Prostate gland (tissue), 2 donors: ENCODE data around the gene RAB24. TPM values are rescaled to one million over a fixed set of nuclear protein-coding genes. Genes with fewer than 3 reads are reported as not detected.

Source experiments
- DNase-seq: peaks from one replicate; pipeline ENCODE4 v3.0.0-alpha.2; 2019; ENCODE audit warnings: low spot score
- H3K27ac ChIP-seq, 2 donors: fragments of 200-600 bp; sonication (generic); 2 replicates each; pipeline ENCODE4 v1.5.1; 2017 to 2019
- H3K27me3 ChIP-seq: fragments of 200-600 bp; sonication (generic); replicated peaks from 2 replicates; pipeline ENCODE4 v1.5.1; 2019; ENCODE audit not compliant: insufficient read depth
- H3K36me3 ChIP-seq, 2 donors: fragments of 200-600 bp; sonication (generic); 1 replicate in 1 of 2; 2 replicates in 1 of 2; pipeline versions ENCODE4 v1.5.1 to v1.8.1; 2017 to 2019
- H3K4me1 ChIP-seq: fragments of 200-600 bp; sonication (generic); replicated peaks from 2 replicates; pipeline ENCODE4 v1.5.1; 2019
- H3K4me3 ChIP-seq, 2 donors: fragments of 200-600 bp; sonication (generic); 2 replicates each; pipeline ENCODE4 v1.5.1; 2017 to 2019
- H3K9me3 ChIP-seq: fragments of 200-600 bp; sonication (generic); 2 replicates; pipeline ENCODE4 v1.5.1; 2017
- POLR2A ChIP-seq: fragments of 450-650 bp; IDR thresholded peaks from one replicate; pipeline ENCODE4 v1.6.1; 2016; ENCODE audit warnings: antibody characterized with exemption, mild to moderate bottlenecking
- POLR2AphosphoS5 ChIP-seq: sonication (generic); formaldehyde crosslinking; IDR thresholded peaks from one replicate; pipeline ENCODE4 v1.6.1; 2017; ENCODE audit warnings: antibody characterized with exemption
- WGBS: methylation state at CpG from one replicate; pipeline ENCODE4 v1.1.5; 2018; 5-methylcytosine and 5-hydroxymethylcytosine counted together
- intact Hi-C: fragments of 100-400 bp; cut with DNase I; formaldehyde crosslinking; loops from one replicate; pipeline ENCODE4 v1.14.2; 2022
- total RNA-seq, 2 donors: library from RNA; depleted of rRNA; stranded (reverse); fragments of >200 nt; gene quantifications; one replicate each; pipeline ENCODE4 v1.1.0, GENCODE V29; 2016
- TF ChIP-seq, protein P1 (sequence below), 4 experiments: fragments of 200-600 bp in 2 of 4; fragments of 450-650 bp in 2 of 4; sonication (generic) in 2 of 4; IDR thresholded peaks; 1 replicate in 3 of 4; 2 replicates in 1 of 4; pipeline ENCODE4 v1.5.1; 2016 to 2019; ENCODE audit warnings: antibody characterized with exemption in 4 of 4, mild to moderate bottlenecking in 2 of 4, moderate library complexity in 2 of 4

The RAB24 gene
- total RNA-seq, 2 donors from 2014 or later: 30.0 to 30.4 TPM

DNA sequence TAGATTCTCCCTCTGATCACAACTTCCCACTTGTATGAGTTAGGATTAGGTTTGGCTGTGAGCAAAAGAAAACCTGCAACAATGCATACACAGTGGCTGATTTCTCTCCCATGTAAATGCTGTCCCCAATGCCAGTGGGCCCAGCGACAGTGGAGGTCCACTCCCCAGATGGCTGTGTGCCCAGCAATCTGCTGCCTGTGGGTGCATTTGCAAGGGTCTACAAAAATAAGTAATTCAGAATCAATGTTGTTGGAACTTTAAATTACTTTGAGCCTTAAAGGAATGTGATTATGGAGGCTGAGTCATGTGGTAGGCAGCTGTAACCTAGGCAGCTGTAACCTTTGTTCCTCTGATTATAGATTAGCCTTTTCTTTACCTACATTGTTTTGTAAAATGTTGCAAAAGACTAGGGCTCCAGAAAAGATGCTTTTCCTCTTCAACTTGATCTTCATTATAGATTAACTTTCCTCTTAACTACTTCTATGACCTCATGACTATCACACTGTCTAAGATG lies 22.4 kb upstream of the RAB24 start:
- intact Hi-C loops: no loop called here
- H3K4me3 ChIP-seq: no peak overlapping the region
- no peaks in the 10 kb centered on the region for H3K27me3 ChIP-seq
- no peak overlapping the region for H3K27ac ChIP-seq
- H3K4me1 ChIP-seq: no peaks in the 10 kb centered on the region
- WGBS: 63% methylated on average over 1 of the region's 1 CpG
- H3K9me3 ChIP-seq: no peaks in the 10 kb centered on the region
- no peaks in the 10 kb centered on the region for H3K36me3 ChIP-seq
- no peak for DNase-seq
- TF ChIP-seq POLR2A (no peak), POLR2AphosphoS5 (no peak)
- TF ChIP-seq, protein P1, sequence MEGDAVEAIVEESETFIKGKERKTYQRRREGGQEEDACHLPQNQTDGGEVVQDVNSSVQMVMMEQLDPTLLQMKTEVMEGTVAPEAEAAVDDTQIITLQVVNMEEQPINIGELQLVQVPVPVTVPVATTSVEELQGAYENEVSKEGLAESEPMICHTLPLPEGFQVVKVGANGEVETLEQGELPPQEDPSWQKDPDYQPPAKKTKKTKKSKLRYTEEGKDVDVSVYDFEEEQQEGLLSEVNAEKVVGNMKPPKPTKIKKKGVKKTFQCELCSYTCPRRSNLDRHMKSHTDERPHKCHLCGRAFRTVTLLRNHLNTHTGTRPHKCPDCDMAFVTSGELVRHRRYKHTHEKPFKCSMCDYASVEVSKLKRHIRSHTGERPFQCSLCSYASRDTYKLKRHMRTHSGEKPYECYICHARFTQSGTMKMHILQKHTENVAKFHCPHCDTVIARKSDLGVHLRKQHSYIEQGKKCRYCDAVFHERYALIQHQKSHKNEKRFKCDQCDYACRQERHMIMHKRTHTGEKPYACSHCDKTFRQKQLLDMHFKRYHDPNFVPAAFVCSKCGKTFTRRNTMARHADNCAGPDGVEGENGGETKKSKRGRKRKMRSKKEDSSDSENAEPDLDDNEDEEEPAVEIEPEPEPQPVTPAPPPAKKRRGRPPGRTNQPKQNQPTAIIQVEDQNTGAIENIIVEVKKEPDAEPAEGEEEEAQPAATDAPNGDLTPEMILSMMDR (IDR thresholded peaks at IDR 0.05): no peak

DNA sequence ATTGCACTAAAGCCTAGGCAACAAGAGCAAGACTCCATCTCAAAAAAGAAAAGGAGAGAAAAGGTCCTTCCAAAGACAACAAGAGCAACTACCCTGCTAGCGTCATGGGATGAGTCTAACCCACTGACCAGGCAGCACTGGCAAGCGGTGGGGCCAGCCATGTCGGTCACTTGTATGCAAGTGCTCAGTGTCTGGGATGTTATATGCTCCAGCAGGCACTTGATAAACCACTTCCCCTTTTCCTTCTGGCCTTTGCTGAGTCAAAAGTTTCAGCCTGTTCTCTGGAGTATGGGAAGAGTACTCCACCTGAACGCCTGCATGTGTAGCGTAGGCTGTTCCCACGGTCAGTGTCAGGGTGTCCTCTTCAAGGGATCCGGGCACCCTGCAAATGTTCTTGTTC lies 17.4 kb upstream of the RAB24 start:
- no peaks in the 10 kb centered on the region for H3K36me3 ChIP-seq
- TF ChIP-seq POLR2AphosphoS5 (no peak), POLR2A (no peak)
- TF ChIP-seq, protein P1 (IDR thresholded peaks at IDR 0.05): no peak
- WGBS: 86% methylated on average over 7 of the region's 7 CpGs

DNA sequence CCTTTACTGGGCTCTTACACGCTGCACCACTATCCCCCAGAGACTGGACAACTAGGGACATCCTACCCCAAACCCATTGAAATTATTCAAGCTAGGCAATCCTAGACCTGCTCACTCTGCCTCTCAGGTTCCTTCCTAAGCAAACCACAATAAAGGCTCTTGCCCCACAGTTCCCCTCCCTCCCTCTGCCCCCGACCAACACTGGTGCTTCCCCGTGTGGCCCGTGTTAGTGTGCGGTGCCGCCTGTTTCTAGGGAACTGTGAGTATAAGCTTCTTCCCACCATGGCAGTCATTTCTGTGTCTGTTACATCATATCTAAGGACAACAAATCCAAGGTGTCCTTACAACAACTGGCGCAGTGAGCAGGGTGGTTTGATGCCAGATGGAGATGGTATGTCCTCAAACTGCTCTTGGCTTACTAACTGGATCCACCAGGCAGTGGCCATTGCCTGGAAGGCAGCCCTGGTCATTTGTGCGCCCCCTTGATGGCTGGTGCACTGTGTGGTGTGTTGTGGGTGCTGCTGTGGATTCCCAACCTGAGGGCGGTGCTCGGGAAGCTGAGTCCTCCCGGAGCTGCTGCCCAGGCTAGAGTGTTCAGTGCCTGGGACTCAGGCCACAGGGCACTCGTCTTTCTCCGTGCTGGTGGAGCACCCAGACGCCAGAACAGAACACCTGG lies 16.5 kb upstream of the RAB24 start:
- WGBS: 90% methylated on average over 10 of the region's 14 CpGs
- no peaks in the 10 kb centered on the region for H3K36me3 ChIP-seq
- DNase-seq: no peak
- no peak overlapping the region for H3K4me3 ChIP-seq
- no peaks in the 10 kb centered on the region for H3K9me3 ChIP-seq
- H3K4me1 ChIP-seq: no peaks in the 10 kb centered on the region
- TF ChIP-seq POLR2AphosphoS5: no peak
- TF ChIP-seq, protein P1 (IDR thresholded peaks at IDR 0.05): no peak
- TF ChIP-seq POLR2A: no peak
- intact Hi-C loops: loop anchor here (2.0 to 5.0 kb wide), 2 partner anchors 63 to 137 kb away; no protein-coding TSS in a partner anchor
- H3K27ac ChIP-seq: no peak overlapping the region
- no peaks in the 10 kb centered on the region for H3K27me3 ChIP-seq

More for the DNA sequence above, 17.4 kb upstream of the RAB24 start:
- Histone ChIP-seq H3K27ac (no peak overlapping the region), H3K9me3 (no peaks in the 10 kb centered on the region), H3K4me3 (no peak overlapping the region), H3K4me1 (no peaks in the 10 kb centered on the region), H3K27me3 (no peaks in the 10 kb centered on the region)
- intact Hi-C loops: no loop called here
- no peak for DNase-seq

DNA sequence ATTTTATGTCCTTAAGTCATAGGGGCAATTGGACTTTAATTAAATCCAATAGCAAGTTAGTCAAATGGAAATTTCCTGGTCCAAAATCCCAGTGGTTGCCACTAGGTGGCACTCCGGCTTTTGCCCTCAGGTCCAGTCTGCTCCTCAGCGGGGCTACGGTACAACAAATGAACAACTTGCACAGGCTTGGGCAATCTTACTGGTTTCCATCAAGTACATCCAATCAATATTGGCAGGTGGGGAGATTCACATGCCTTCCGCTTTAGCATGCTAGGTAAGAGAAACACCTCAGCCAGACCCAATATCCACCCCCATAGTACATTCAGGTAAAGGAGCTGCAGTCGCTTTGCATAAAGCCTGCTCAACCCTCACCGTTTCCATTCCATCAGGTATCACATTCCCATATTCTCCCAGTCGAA lies 14.4 kb upstream of the RAB24 start:
- Histone ChIP-seq H3K4me1 (no peaks in the 10 kb centered on the region), H3K9me3 (no peaks in the 10 kb centered on the region), H3K36me3 (no peaks in the 10 kb centered on the region), H3K27me3 (no peaks in the 10 kb centered on the region), H3K4me3 (no peak overlapping the region), H3K27ac (no peak overlapping the region)
- TF ChIP-seq POLR2A (no peak), POLR2AphosphoS5 (peak; percentile 52)
- TF ChIP-seq, protein P1 (IDR thresholded peaks at IDR 0.05): peak; percentile 71 to 91 (median 81)
- 27% methylated on average over 7 of the region's 7 CpGs for WGBS
- DNase-seq: peak; percentile 80
- intact Hi-C loops: loop anchor here (2.0 to 5.0 kb wide), 2 partner anchors 65 to 139 kb away; no protein-coding TSS in a partner anchor

DNA sequence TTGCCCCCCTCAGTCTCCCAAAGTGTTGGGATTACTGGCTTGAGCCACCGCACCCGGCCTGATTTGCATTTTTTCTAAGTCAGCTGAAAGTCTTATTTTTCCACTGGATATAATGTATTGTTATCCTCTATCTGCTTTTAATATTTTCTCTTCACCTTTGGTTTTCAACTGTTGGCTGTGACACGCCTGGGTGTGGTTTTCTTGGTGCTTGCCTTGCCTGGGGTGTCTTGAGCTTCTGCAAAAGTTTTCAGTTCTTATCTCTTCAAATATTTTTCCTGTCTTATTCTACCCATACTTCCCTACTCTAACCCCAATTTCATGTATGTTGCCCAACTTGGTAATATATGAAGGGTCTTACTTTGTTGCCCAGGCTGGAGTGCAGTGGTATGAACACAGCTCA lies 12.5 kb upstream of the RAB24 start:
- H3K27ac ChIP-seq: no peak overlapping the region
- H3K36me3 ChIP-seq: no peaks in the 10 kb centered on the region
- WGBS: 97% methylated on average over 3 of the region's 3 CpGs
- H3K27me3 ChIP-seq: no peaks in the 10 kb centered on the region
- H3K4me1 ChIP-seq: peaks cover 10% of the 10 kb centered on the region
- TF ChIP-seq, protein P1 (IDR thresholded peaks at IDR 0.05): no peak
- TF ChIP-seq POLR2A (no peak), POLR2AphosphoS5 (no peak)
- H3K9me3 ChIP-seq: no peaks in the 10 kb centered on the region
- intact Hi-C loops: loop anchor here (5.0 kb wide), 1 partner anchor 141 kb away; no protein-coding TSS in a partner anchor
- DNase-seq: no peak
- H3K4me3 ChIP-seq: no peak overlapping the region
